Mesenchymal stem cell (in vitro differentiated cells and primary cell): Measurements from ENCODE around the gene ZNF333.
A peak's percentile ranks its signal among the peaks of the same experiment; 100 is the strongest.

ENCODE experiments used
- DNase-seq: peaks from one replicate; pipeline ENCODE4 v3.0.0-alpha.2; 2013
- H2AFZ ChIP-seq: one replicate; pipeline ENCODE4 v1.6.1; 2013; ENCODE audit warnings: low read depth, mild to moderate bottlenecking, control low read depth, inconsistent platforms, low read length, moderate library complexity
- H2AK5ac ChIP-seq: 2 replicates; pipeline ENCODE4 v1.6.1; 2013; ENCODE audit warnings: low read length, moderate library complexity, mild to moderate bottlenecking, inconsistent platforms; ENCODE audit not compliant: severe bottlenecking
- H2BK120ac ChIP-seq: one replicate; pipeline ENCODE4 v1.6.1; 2013; ENCODE audit warnings: low read depth, mild to moderate bottlenecking, inconsistent platforms, low read length, moderate library complexity
- H2BK12ac ChIP-seq, 2 experiments: one replicate each; pipeline ENCODE4 v1.6.1; 2013; ENCODE audit warnings: inconsistent platforms in 2 of 2, low read length in 2 of 2, mild to moderate bottlenecking in 2 of 2, moderate library complexity in 2 of 2, control low read depth in 1 of 2
- H2BK15ac ChIP-seq: one replicate; pipeline ENCODE4 v1.6.1; 2013; ENCODE audit warnings: mild to moderate bottlenecking, low read depth, inconsistent platforms; ENCODE audit not compliant: poor library complexity, severe bottlenecking
- H2BK5ac ChIP-seq: 2 replicates; pipeline ENCODE4 v1.6.1; 2013; ENCODE audit warnings: low read depth, mild to moderate bottlenecking, low read length, control low read depth, inconsistent platforms; ENCODE audit not compliant: poor library complexity, severe bottlenecking
- H3K14ac ChIP-seq, 2 experiments: one replicate each; pipeline ENCODE4 v1.6.1; 2013; ENCODE audit warnings: inconsistent platforms in 2 of 2, low read length in 2 of 2, control low read depth in 1 of 2, mild to moderate bottlenecking in 1 of 2, moderate library complexity in 1 of 2
- H3K18ac ChIP-seq, 2 experiments: one replicate each; pipeline ENCODE4 v1.6.1; 2013; ENCODE audit warnings: inconsistent platforms in 2 of 2, low read length in 2 of 2, control low read depth in 1 of 2, low read depth in 1 of 2, mild to moderate bottlenecking in 1 of 2
- H3K23ac ChIP-seq, 2 experiments: one replicate each; pipeline ENCODE4 v1.6.1; 2013; ENCODE audit warnings: inconsistent platforms in 2 of 2, low read length in 2 of 2, mild to moderate bottlenecking in 2 of 2, moderate library complexity in 2 of 2, control low read depth in 1 of 2
- H3K27ac ChIP-seq: 2 replicates; pipeline ENCODE4 v1.5.1; 2013; ENCODE audit warnings: mild to moderate bottlenecking, moderate library complexity, low read length, control low read depth, inconsistent platforms; ENCODE audit not compliant: poor library complexity, severe bottlenecking
- H3K27me3 ChIP-seq, 2 experiments: 2 replicates each; pipeline versions ENCODE4 v1.6.1 to v1.7.0; 2013; ENCODE audit warnings: low read length in 2 of 2, mild to moderate bottlenecking in 2 of 2, moderate library complexity in 2 of 2, control low read depth in 1 of 2, inconsistent platforms in 1 of 2; ENCODE audit not compliant: control insufficient read depth in 1 of 2, insufficient read depth in 1 of 2
- H3K36me3 ChIP-seq, 2 experiments: 2 replicates each; pipeline versions ENCODE4 v1.6.1 to v1.7.0; 2013; ENCODE audit warnings: low read length in 2 of 2, control low read depth in 1 of 2, inconsistent platforms in 1 of 2, low read depth in 1 of 2, mild to moderate bottlenecking in 1 of 2; ENCODE audit not compliant: insufficient read depth in 2 of 2, control insufficient read depth in 1 of 2
- H3K4ac ChIP-seq, 2 experiments: one replicate each; pipeline ENCODE4 v1.6.1; 2013; ENCODE audit warnings: inconsistent platforms in 2 of 2, low read length in 2 of 2, mild to moderate bottlenecking in 2 of 2, moderate library complexity in 2 of 2, control low read depth in 1 of 2, low read depth in 1 of 2
- H3K4me1 ChIP-seq: 2 replicates; pipeline ENCODE4 v1.6.1; 2013; ENCODE audit warnings: low read depth, low read length, control low read depth; ENCODE audit not compliant: control insufficient read depth, insufficient read depth
- H3K4me2 ChIP-seq: 2 replicates; pipeline ENCODE4 v1.6.1; 2013; ENCODE audit warnings: low read length, mild to moderate bottlenecking, inconsistent platforms; ENCODE audit not compliant: poor library complexity, severe bottlenecking
- H3K4me3 ChIP-seq, 2 experiments: 2 replicates each; pipeline versions ENCODE4 v1.5.1 to v1.7.0; 2013; ENCODE audit warnings: low read length in 2 of 2, mild to moderate bottlenecking in 2 of 2, control low read depth in 1 of 2, low read depth in 1 of 2; ENCODE audit not compliant: insufficient read depth in 1 of 2
- H3K79me1 ChIP-seq: replicated peaks from 2 replicates; pipeline ENCODE4 v1.6.1; 2013; ENCODE audit warnings: mild to moderate bottlenecking, control low read depth, low read length, inconsistent platforms; ENCODE audit not compliant: poor library complexity, severe bottlenecking
- H3K9ac ChIP-seq: 2 replicates; pipeline ENCODE4 v1.7.0; 2013; ENCODE audit warnings: mild to moderate bottlenecking, low read length, moderate library complexity
- H3K9me3 ChIP-seq: 2 replicates; pipeline ENCODE4 v1.7.0; 2013; ENCODE audit warnings: mild to moderate bottlenecking, low read length; ENCODE audit not compliant: control insufficient read depth
- H4K8ac ChIP-seq: one replicate; pipeline ENCODE4 v1.6.1; 2013; ENCODE audit warnings: inconsistent platforms, mild to moderate bottlenecking, low read length, moderate library complexity
- H4K91ac ChIP-seq: one replicate; pipeline ENCODE4 v1.6.1; 2013; ENCODE audit warnings: mild to moderate bottlenecking, low read length, inconsistent platforms
- WGBS: methylation state at CpG from one replicate; pipeline ENCODE4 v1.1.7; 2013; ENCODE audit warnings: mixed read lengths; 5-methylcytosine and 5-hydroxymethylcytosine counted together

ZNF333 gene

GRCh38 chr19:14768001-14768400 lies 78.2 kb downstream of the ZNF333 start:
- no peak overlapping the region for H2BK120ac ChIP-seq
- 58% methylated on average over 2 of the region's 2 CpGs for WGBS
- H2AK5ac ChIP-seq = no peak overlapping the region

GRCh38 chr19:14769201-14769600 lies 79.4 kb downstream of the ZNF333 start:
- no peak overlapping the region for H3K23ac ChIP-seq
- no peaks in the 10 kb centered on the region for H3K79me1 ChIP-seq
- H2BK15ac ChIP-seq = no peak overlapping the region
- H3K14ac ChIP-seq = no peak overlapping the region
- H3K27ac ChIP-seq = no peak overlapping the region
- H2AFZ ChIP-seq = no peak overlapping the region
- H3K4me2 ChIP-seq = no peak overlapping the region
- 81% methylated on average over 5 of the region's 5 CpGs for whole genome bisulfite sequencing
- H2BK120ac ChIP-seq = no peak overlapping the region
- no peaks in the 10 kb centered on the region for H3K9me3 ChIP-seq
- no peaks in the 10 kb centered on the region for H3K4me1 ChIP-seq
- H3K4me3 ChIP-seq = no peak overlapping the region
- no peak overlapping the region for H3K4ac ChIP-seq
- no peak for DNase-seq
- no peak overlapping the region for H3K9ac ChIP-seq
- H3K27me3 ChIP-seq = no peaks in the 10 kb centered on the region
- H4K91ac ChIP-seq = no peak overlapping the region
- H2BK12ac ChIP-seq = no peak overlapping the region
- no peak overlapping the region for H4K8ac ChIP-seq
- H2BK5ac ChIP-seq = no peak overlapping the region
- H2AK5ac ChIP-seq = no peak overlapping the region
- no peaks in the 10 kb centered on the region for H3K36me3 ChIP-seq
- no peak overlapping the region for H3K18ac ChIP-seq

More at GRCh38 chr19:14768001-14768400, 78.2 kb downstream of the ZNF333 start:
- H3K9ac ChIP-seq = no peak overlapping the region
- H2BK5ac ChIP-seq = no peak overlapping the region
- H3K4ac ChIP-seq = no peak overlapping the region
- no peaks in the 10 kb centered on the region for H3K27me3 ChIP-seq
- no peaks in the 10 kb centered on the region for H3K4me1 ChIP-seq
- no peaks in the 10 kb centered on the region for H3K36me3 ChIP-seq
- H3K9me3 ChIP-seq = no peaks in the 10 kb centered on the region
- no peak overlapping the region for H3K27ac ChIP-seq
- no peak overlapping the region for H4K91ac ChIP-seq
- no peak overlapping the region for H3K14ac ChIP-seq
- no peak overlapping the region for H2BK15ac ChIP-seq
- no peak overlapping the region for H3K23ac ChIP-seq
- no peak overlapping the region for H3K18ac ChIP-seq
- H2BK12ac ChIP-seq = no peak overlapping the region
- H2AFZ ChIP-seq = no peak overlapping the region
- no peaks in the 10 kb centered on the region for H3K79me1 ChIP-seq
- H3K4me2 ChIP-seq = no peak overlapping the region
- peak overlapping the region in 1 of 2 experiments; percentile 8 for H3K4me3 ChIP-seq
- no peak for DNase-seq
- H4K8ac ChIP-seq = no peak overlapping the region

- Histone ChIP-seq H2BK120ac (no peak overlapping the region), H2AK5ac (no peak overlapping the region), H4K91ac (no peak overlapping the region), H3K4me1 (no peaks in the 10 kb centered on the region), H4K8ac (no peak overlapping the region), H3K9me3 (no peaks in the 10 kb centered on the region), H2AFZ (no peak overlapping the region), H3K36me3 (no peaks in the 10 kb centered on the region), H3K14ac (no peak overlapping the region), H3K18ac (no peak overlapping the region), H3K4me2 (no peak overlapping the region), H3K23ac (no peak overlapping the region), H2BK15ac (no peak overlapping the region), H3K27ac (no peak overlapping the region), H3K4ac (no peak overlapping the region), H2BK5ac (no peak overlapping the region), H3K4me3 (no peak overlapping the region), H2BK12ac (no peak overlapping the region), H3K79me1 (no peaks in the 10 kb centered on the region), H3K27me3 (no peaks in the 10 kb centered on the region), H3K9ac (no peak overlapping the region)
- 69% methylated on average over 5 of the region's 5 CpGs for WGBS
- no peak for DNase-seq
Observed at GRCh38 chr19:14770136-14770535, 80.3 kb downstream of the ZNF333 start.

- Histone ChIP-seq H2BK5ac (no peak overlapping the region), H2BK12ac (no peak overlapping the region), H3K14ac (no peak overlapping the region), H2BK120ac (no peak overlapping the region), H3K4me2 (no peak overlapping the region), H3K27ac (no peak overlapping the region), H3K23ac (no peak overlapping the region), H3K4ac (no peak overlapping the region), H2BK15ac (no peak overlapping the region), H3K4me1 (no peaks in the 10 kb centered on the region), H2AK5ac (no peak overlapping the region), H4K91ac (no peak overlapping the region), H3K9ac (no peak overlapping the region), H3K18ac (no peak overlapping the region), H3K27me3 (no peaks in the 10 kb centered on the region), H2AFZ (no peak overlapping the region), H3K4me3 (no peak overlapping the region), H3K36me3 (no peaks in the 10 kb centered on the region), H4K8ac (no peak overlapping the region), H3K9me3 (no peaks in the 10 kb centered on the region), H3K79me1 (no peaks in the 10 kb centered on the region)
- WGBS = 80% methylated on average over 11 of the region's 11 CpGs
- DNase-seq = no peak
Observed at GRCh38 chr19:14770944-14771839, 81.3 kb downstream of the ZNF333 start.
